Chondrocyte (in vitro differentiated cells): Measurements from ENCODE around the gene MSL3B.

Experiments used
- DNase-seq: peaks from one replicate; pipeline ENCODE4 v3.0.0; 2021; ENCODE audit warnings: mixed read lengths, low spot score
- H3K27ac Mint-ChIP-seq: one replicate; pipeline ENCODE4 v1.8.0; 2021; ENCODE audit warnings: mild to moderate bottlenecking, moderate library complexity, mixed read lengths; ENCODE audit not compliant: unreplicated experiment
- H3K27me3 Mint-ChIP-seq: 2 replicates; pipeline ENCODE4 v1.8.0; 2021; ENCODE audit warnings: low read depth, mixed read lengths
- H3K36me3 Mint-ChIP-seq: 2 replicates; pipeline ENCODE4 v1.8.0; 2021; ENCODE audit warnings: low read depth, mixed read lengths
- H3K4me1 Mint-ChIP-seq: 2 replicates; pipeline ENCODE4 v1.8.0; 2021; ENCODE audit warnings: low read depth, mild to moderate bottlenecking, mixed read lengths
- H3K4me3 Mint-ChIP-seq: one replicate; pipeline ENCODE4 v1.8.0; 2021; ENCODE audit warnings: mild to moderate bottlenecking, moderate library complexity, mixed read lengths; ENCODE audit not compliant: unreplicated experiment
- H3K9me3 Mint-ChIP-seq: 2 replicates; pipeline ENCODE4 v1.8.0; 2021; ENCODE audit warnings: low read depth, mixed read lengths
- CTCF ChIP-seq: fragments of 200-600 bp; sonication (generic); IDR thresholded peaks from 2 replicates; pipeline ENCODE4 v1.5.0; 2021; ENCODE audit warnings: antibody characterized with exemption, mild to moderate bottlenecking, moderate library complexity

The MSL3B gene

GRCh38 chr2:233829193-233830110, 38.7 kb downstream of the MSL3B start:
- H3K4me1 Mint-ChIP-seq = peaks cover 11% of the 10 kb centered on the region
- peak; percentile 35 for DNase-seq
- TF ChIP-seq CTCF = no peak
- no peak overlapping the region for H3K27ac Mint-ChIP-seq
- no peak overlapping the region for H3K4me3 Mint-ChIP-seq
- no peaks in the 10 kb centered on the region for H3K27me3 Mint-ChIP-seq
- H3K9me3 Mint-ChIP-seq = peaks cover 7% of the 10 kb centered on the region
- H3K36me3 Mint-ChIP-seq = no peaks in the 10 kb centered on the region

DNA sequence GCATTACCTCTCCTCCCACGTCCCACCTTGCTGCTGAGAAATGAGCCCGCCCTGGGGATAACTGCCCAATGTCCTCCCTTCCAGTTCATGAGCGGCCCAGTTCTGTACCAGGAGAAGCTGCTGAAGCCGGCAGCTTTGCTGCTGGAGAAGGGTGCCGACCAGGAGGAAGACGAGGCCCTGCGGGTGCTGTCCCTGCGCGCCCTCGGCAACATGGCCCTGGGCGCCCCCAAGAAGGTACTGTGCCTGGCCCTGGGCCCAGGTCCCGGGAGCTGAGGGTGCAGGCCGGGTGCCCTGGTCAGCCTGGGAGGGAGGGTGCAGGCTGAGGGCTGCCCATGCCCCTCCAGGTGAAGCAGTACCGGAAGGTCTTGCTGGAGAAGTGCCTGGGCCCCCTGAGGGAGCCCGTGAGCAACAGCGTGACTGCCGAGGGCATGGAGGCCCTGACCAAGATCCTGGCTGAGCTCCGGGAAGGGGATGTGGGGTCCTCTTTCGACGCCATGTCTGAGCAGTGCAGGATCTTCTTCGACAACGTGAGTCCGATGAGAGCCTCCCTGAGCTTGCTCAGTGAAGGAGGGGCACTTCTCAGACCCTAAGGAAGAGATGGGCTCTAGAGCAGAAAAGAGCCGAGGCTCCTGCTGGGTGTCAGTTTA, 39.5 kb downstream of the MSL3B start:
- Mint-ChIP-seq H3K27ac (no peak overlapping the region), H3K27me3 (no peaks in the 10 kb centered on the region), H3K36me3 (no peaks in the 10 kb centered on the region), H3K9me3 (peaks cover 7% of the 10 kb centered on the region), H3K4me1 (peaks cover 11% of the 10 kb centered on the region), H3K4me3 (no peak overlapping the region)
- TF ChIP-seq CTCF = no peak
- peak; percentile 66 for DNase-seq

DNA sequence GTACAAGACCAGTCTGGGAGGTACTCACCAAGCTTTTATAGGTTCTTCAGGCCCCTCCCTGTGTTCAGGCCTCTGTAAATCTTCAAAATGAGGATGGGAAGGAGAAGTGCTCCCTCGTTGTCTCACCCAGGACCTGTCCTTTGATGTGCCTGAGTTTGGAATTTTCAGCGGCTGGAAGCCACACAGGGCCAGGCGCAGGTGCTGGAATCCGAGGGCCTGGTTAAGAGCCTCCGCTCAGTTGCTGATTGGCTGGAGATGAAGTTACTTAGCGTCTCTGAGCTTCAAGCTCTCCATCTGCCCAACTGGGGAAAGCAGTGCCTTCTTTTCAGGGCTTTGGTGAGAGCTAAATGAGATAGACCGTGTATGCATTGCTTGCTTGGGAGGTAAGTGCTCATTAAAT, 43.8 kb downstream of the MSL3B start:
- H3K27me3 Mint-ChIP-seq = peaks cover 6% of the 10 kb centered on the region
- peaks cover 7% of the 10 kb centered on the region for H3K9me3 Mint-ChIP-seq
- no peaks in the 10 kb centered on the region for H3K4me1 Mint-ChIP-seq
- no peaks in the 10 kb centered on the region for H3K36me3 Mint-ChIP-seq
- no peak for TF ChIP-seq CTCF
- H3K27ac Mint-ChIP-seq = no peak overlapping the region
- DNase-seq = peak; percentile 8
- no peak overlapping the region for H3K4me3 Mint-ChIP-seq

- Mint-ChIP-seq H3K4me3 (no peak overlapping the region), H3K27me3 (peaks cover 6% of the 10 kb centered on the region), H3K9me3 (peaks cover 7% of the 10 kb centered on the region), H3K4me1 (no peaks in the 10 kb centered on the region), H3K27ac (no peak overlapping the region), H3K36me3 (no peaks in the 10 kb centered on the region)
- TF ChIP-seq CTCF = no peak
- peak; percentile 63 for DNase-seq
Measured at GRCh38 chr2:233823731-233824121, 44.5 kb downstream of the MSL3B start.

GRCh38 chr2:233822781-233823730, 45.1 kb downstream of the MSL3B start:
- H3K4me3 Mint-ChIP-seq = no peak overlapping the region
- peaks cover under 1% of the 10 kb centered on the region for H3K36me3 Mint-ChIP-seq
- peaks cover 7% of the 10 kb centered on the region for H3K9me3 Mint-ChIP-seq
- no peak overlapping the region for H3K27ac Mint-ChIP-seq
- peak; percentile 80 for DNase-seq
- peaks cover under 1% of the 10 kb centered on the region for H3K4me1 Mint-ChIP-seq
- TF ChIP-seq CTCF = no peak
- peaks cover 6% of the 10 kb centered on the region for H3K27me3 Mint-ChIP-seq
